H1 (cell line): Measurements from ENCODE around the gene PYGB. TPM values are rescaled to one million over a fixed set of nuclear protein-coding genes. Genes with fewer than 3 reads are reported as not detected.

Experiments used
- CTCF ChIA-PET: fragments of 300-600 bp; sonication (Branson Sonifier 250); formaldehyde crosslinking; loops from one replicate; lab custom pipeline; 2021; ENCODE audit not compliant: partially characterized antibody; lab: Charles Lee
- POLR2A ChIA-PET: fragments of 300-600 bp; sonication (Branson Sonifier 250); formaldehyde crosslinking; loops from one replicate; lab custom pipeline; 2021; ENCODE audit warnings: inconsistent platforms; ENCODE audit not compliant: partially characterized antibody; lab: Charles Lee
- DNase-seq, 2 experiments: peaks; one replicate each; pipeline versions ENCODE4 v3.0.0 to v3.0.0-alpha.2; 2010 to 2022; ENCODE audit warnings: low spot score in 2 of 2, low read depth in 1 of 2, mixed read lengths in 1 of 2
- FAIRE-seq: peaks from 2 replicates; lab custom pipeline; 2011; peaks lifted over from hg19 to GRCh38; lab: Jason Lieb, UNC
- H2AFZ ChIP-seq: 2 replicates; pipeline ENCODE4 v1.8.1; 2012; ENCODE audit warnings: low read length, inconsistent platforms
- H2AK5ac ChIP-seq: 2 replicates; pipeline ENCODE4 v1.6.1; 2013; ENCODE audit warnings: low read depth, low read length
- H2BK120ac ChIP-seq: replicated peaks from 2 replicates; pipeline ENCODE3; 2013; ENCODE audit warnings: low read depth, low read length, inconsistent platforms
- H2BK12ac ChIP-seq: 2 replicates; pipeline ENCODE4 v1.6.1; 2013; ENCODE audit warnings: low read depth, low read length
- H2BK15ac ChIP-seq: 2 replicates; pipeline ENCODE4 v1.6.1; 2013; ENCODE audit warnings: low read length
- H2BK20ac ChIP-seq: 2 replicates; pipeline ENCODE4 v1.6.1; 2013; ENCODE audit warnings: low read length
- H2BK5ac ChIP-seq: 2 replicates; pipeline ENCODE4 v1.6.1; 2013; ENCODE audit warnings: low read depth, low read length
- H3K14ac ChIP-seq: 2 replicates; pipeline ENCODE4 v1.6.1; 2013; ENCODE audit warnings: inconsistent platforms; ENCODE audit not compliant: insufficient read length
- H3K18ac ChIP-seq: 2 replicates; pipeline ENCODE4 v1.6.1; 2013; ENCODE audit warnings: low read length; ENCODE audit errors: extremely low read depth
- H3K23ac ChIP-seq: 2 replicates; pipeline ENCODE4 v1.6.1; 2013; ENCODE audit warnings: inconsistent platforms; ENCODE audit not compliant: insufficient read length
- H3K23me2 ChIP-seq: 2 replicates; pipeline ENCODE4 v1.6.1; 2013; ENCODE audit warnings: low read depth, low read length
- H3K27ac ChIP-seq: 2 replicates; pipeline ENCODE4 v1.6.1; 2011; ENCODE audit warnings: low read depth, low read length, inconsistent platforms
- H3K27me3 ChIP-seq, 4 experiments: replicated peaks in 1 of 4; 1 replicate in 1 of 4; 2 replicates in 3 of 4; pipeline versions ENCODE4 v1.6.1 to v1.8.1; 2011 to 2013; ENCODE audit warnings: low read length in 3 of 4, mild to moderate bottlenecking in 3 of 4, inconsistent platforms in 2 of 4, mixed read lengths in 2 of 4, moderate library complexity in 1 of 4; ENCODE audit not compliant: control insufficient read depth in 3 of 4, insufficient read depth in 3 of 4; ENCODE audit errors: extremely low read depth in 1 of 4
- H3K36me3 ChIP-seq, 4 experiments: 2 replicates each; pipeline versions ENCODE4 v1.6.1 to v1.8.1; 2011 to 2013; ENCODE audit warnings: mild to moderate bottlenecking in 4 of 4, low read length in 3 of 4, moderate library complexity in 2 of 4, control low read depth in 1 of 4, inconsistent platforms in 1 of 4; ENCODE audit not compliant: insufficient read depth in 4 of 4, control insufficient read depth in 2 of 4
- H3K4ac ChIP-seq: replicated peaks from 2 replicates; pipeline ENCODE3; 2013; ENCODE audit warnings: low read length, low read depth, mixed read lengths, inconsistent platforms; ENCODE audit not compliant: insufficient read length
- H3K4me1 ChIP-seq, 4 experiments: replicated peaks in 1 of 4; 1 replicate in 1 of 4; 2 replicates in 3 of 4; pipeline versions ENCODE4 v1.6.1 to v1.8.1; 2011 to 2013; ENCODE audit warnings: low read length in 3 of 4, inconsistent platforms in 2 of 4, mixed read lengths in 1 of 4; ENCODE audit not compliant: insufficient read depth in 4 of 4, control insufficient read depth in 3 of 4
- H3K4me2 ChIP-seq, 2 experiments: 2 replicates each; pipeline versions ENCODE4 v1.6.1 to v1.8.1; 2011 to 2013; ENCODE audit warnings: low read depth in 2 of 2, low read length in 2 of 2, control low read depth in 1 of 2, inconsistent platforms in 1 of 2, mild to moderate bottlenecking in 1 of 2; ENCODE audit not compliant: insufficient read depth in 1 of 2
- H3K4me3 ChIP-seq, 4 experiments: fragments of 200-600, 300-600 bp in 1 of 4; sonication (generic), shearing (Covaris generic), sonication (Bioruptor Twin) in 1 of 4; 2 replicates each; pipeline versions ENCODE4 v1.5.1 to v1.8.1; 2011 to 2016; ENCODE audit warnings: low read length in 4 of 4, low read depth in 3 of 4, control low read depth in 2 of 4, inconsistent platforms in 2 of 4, mild to moderate bottlenecking in 2 of 4, mixed read lengths in 1 of 4, moderate library complexity in 1 of 4; ENCODE audit not compliant: insufficient read depth in 2 of 4; ENCODE audit errors: extremely low read depth in 1 of 4
- H3K56ac ChIP-seq: replicated peaks from 2 replicates; pipeline ENCODE3; 2013; ENCODE audit warnings: low read depth, mild to moderate bottlenecking, mixed read lengths, low read length, inconsistent platforms; ENCODE audit not compliant: insufficient read length
- H3K79me1 ChIP-seq: 2 replicates; pipeline ENCODE4 v1.6.1; 2013; ENCODE audit warnings: low read depth, low read length, control low read depth
- H3K79me2 ChIP-seq, 2 experiments: 2 replicates each; pipeline versions ENCODE4 v1.6.1 to v1.8.1; 2012 to 2013; ENCODE audit warnings: low read length in 2 of 2, mild to moderate bottlenecking in 2 of 2, inconsistent platforms in 1 of 2; ENCODE audit not compliant: insufficient read depth in 2 of 2, control insufficient read depth in 1 of 2
- H3K9ac ChIP-seq, 4 experiments: replicated peaks in 1 of 4; 1 replicate in 1 of 4; 2 replicates in 3 of 4; pipeline versions ENCODE4 v1.6.1 to v1.8.1; 2011 to 2013; ENCODE audit warnings: low read depth in 3 of 4, low read length in 3 of 4, control low read depth in 2 of 4, mild to moderate bottlenecking in 2 of 4, moderate library complexity in 2 of 4, inconsistent platforms in 1 of 4; ENCODE audit errors: extremely low read depth in 1 of 4
- H3K9me3 ChIP-seq, 2 experiments: 2 replicates each; pipeline versions ENCODE4 v1.6.1 to v1.8.1; 2012 to 2013; ENCODE audit warnings: mild to moderate bottlenecking in 2 of 2, moderate library complexity in 2 of 2, control low read depth in 1 of 2, inconsistent platforms in 1 of 2, low read depth in 1 of 2, low read length in 1 of 2, mixed read lengths in 1 of 2; ENCODE audit not compliant: insufficient read depth in 2 of 2
- H4K20me1 ChIP-seq, 2 experiments: replicated peaks in 1 of 2; 2 replicates each; pipeline versions ENCODE3 to v1.8.1; 2011 to 2013; ENCODE audit warnings: inconsistent platforms in 2 of 2, low read length in 2 of 2, mild to moderate bottlenecking in 1 of 2; ENCODE audit not compliant: insufficient read depth in 2 of 2, control insufficient read depth in 1 of 2
- H4K5ac ChIP-seq: 2 replicates; pipeline ENCODE4 v1.6.1; 2013; ENCODE audit warnings: low read length, low read depth, mixed read lengths, inconsistent platforms; ENCODE audit not compliant: insufficient read length
- H4K8ac ChIP-seq: 2 replicates; pipeline ENCODE4 v1.8.0; 2013; ENCODE audit warnings: mild to moderate bottlenecking, moderate library complexity, low read length, inconsistent platforms; ENCODE audit not compliant: insufficient read depth; ENCODE audit errors: extremely low read depth
- H4K91ac ChIP-seq: replicated peaks from 2 replicates; pipeline ENCODE3; 2013; ENCODE audit warnings: low read length, mixed read lengths, inconsistent platforms; ENCODE audit not compliant: insufficient read length
- ASH2L ChIP-seq: fragments of 200-600, 300-600 bp; sonication (generic); IDR thresholded peaks from one replicate; pipeline ENCODE4 v1.7.1; 2017; ENCODE audit warnings: low read length
- CEBPB ChIP-seq: IDR thresholded peaks from 2 replicates; pipeline ENCODE4 v1.6.1; 2012; ENCODE audit warnings: low read depth, low read length
- CTBP2 ChIP-seq: IDR thresholded peaks from 2 replicates; pipeline ENCODE4 v1.7.0; 2011; ENCODE audit warnings: borderline replicate concordance, mild to moderate bottlenecking, moderate library complexity, mixed read lengths, low read length; ENCODE audit not compliant: insufficient read depth, insufficient read length
- HDAC2 ChIP-seq, 2 experiments: fragments of 300-600 bp in 1 of 2; sonication (generic) in 1 of 2; IDR thresholded peaks; 2 replicates each; pipeline ENCODE4 v1.6.1; 2011 to 2012; ENCODE audit warnings: low read depth in 2 of 2, low read length in 2 of 2, mild to moderate bottlenecking in 2 of 2, moderate library complexity in 2 of 2, borderline replicate concordance in 1 of 2, inconsistent platforms in 1 of 2
- KDM4A ChIP-seq: IDR thresholded peaks from one replicate; pipeline ENCODE4 v1.7.1; 2012; ENCODE audit warnings: low read depth, mild to moderate bottlenecking, moderate library complexity, low read length, inconsistent platforms; ENCODE audit not compliant: severe bottlenecking
- MAX ChIP-seq: IDR thresholded peaks from 2 replicates; pipeline ENCODE4 v1.6.1; 2012; ENCODE audit warnings: inconsistent platforms
- NRF1 ChIP-seq: IDR thresholded peaks from 2 replicates; pipeline ENCODE4 v1.6.1; 2011; ENCODE audit warnings: mild to moderate bottlenecking, low read depth, low read length, improper control_type of control experiment
- POU5F1 ChIP-seq: IDR thresholded peaks from 2 replicates; pipeline ENCODE4 v1.6.1; 2011; ENCODE audit warnings: low read depth, mild to moderate bottlenecking, low read length, moderate library complexity
- SIRT6 ChIP-seq: IDR thresholded peaks from one replicate; pipeline ENCODE4 v1.7.1; 2012; ENCODE audit warnings: low read length, inconsistent platforms
- TCF12 ChIP-seq: IDR thresholded peaks from 2 replicates; pipeline ENCODE4 v1.6.1; 2011; ENCODE audit warnings: low read depth, mild to moderate bottlenecking, low read length
- ZNF274 ChIP-seq: IDR thresholded peaks from 2 replicates; pipeline ENCODE4 v1.7.0; 2012; ENCODE audit warnings: low read length, borderline replicate concordance; ENCODE audit errors: extremely low read depth
- WGBS, 2 experiments: shearing (Covaris generic) in 1 of 2; methylation state at CpG; one replicate each; pipeline versions ENCODE4 v1.1.6 to v1.1.7; 2013 to 2015; ENCODE audit warnings: low lambda C conversion rate in 2 of 2, mixed read lengths in 2 of 2, inconsistent platforms in 1 of 2, low coverage in 1 of 2, missing lambda C conversion rate in 1 of 2; ENCODE audit not compliant: insufficient replicate concordance in 2 of 2, insufficient coverage in 1 of 2, insufficient read length in 1 of 2; ENCODE audit errors: extremely low coverage in 1 of 2, missing lambda C conversion rate in 1 of 2; 5-methylcytosine and 5-hydroxymethylcytosine counted together
- polyA plus RNA-seq, 7 experiments: library from polyadenylated mRNA; depleted of rRNA in 3 of 7; stranded (reverse) in 5 of 7; unstranded in 2 of 7; fragments of >200 nt in 5 of 7; fragments of 200-250 nt in 2 of 7; gene quantifications; 1 replicate in 5 of 7; 2 replicates in 1 of 7; 4 replicates in 1 of 7; pipeline versions ENCODE4 v1.2.1 to v1.2.3, GENCODE V29; 2011 to 2013; ENCODE audit warnings: missing spikeins in 2 of 7, mixed read lengths in 2 of 7
- total RNA-seq: library from RNA; stranded (reverse); fragmentation: NEBNext Ultra II Directional; extraction: Animal tissue kit (Norgen Biotek cat#: 25700); gene quantifications from 2 replicates; pipeline ENCODE4 v1.2.1, GENCODE V29; 2021

The PYGB gene
- total and polyA plus RNA-seq, 2 of the 8 experiments (the other 6 are each of a cell fraction or from before 2014, with no cell fraction given), result 26.6 to 56.0 TPM

GRCh38 chr20:25285856-25286798 lies 38.2 kb downstream of the PYGB start:
- no peak overlapping the region for H3K56ac ChIP-seq
- POLR2A ChIA-PET, result interaction anchor here (1.8 kb wide), 1 partner anchor 10 kb away, joined by 3 read pairs; no protein-coding TSS in a partner anchor
- no peak overlapping the region for H3K27ac ChIP-seq
- H2BK15ac ChIP-seq, result no peak overlapping the region
- no peak overlapping the region for H3K4me2 ChIP-seq
- no peaks in the 10 kb centered on the region for H3K79me2 ChIP-seq
- H3K9me3 ChIP-seq, result no peaks in the 10 kb centered on the region
- H2BK12ac ChIP-seq, result no peak overlapping the region
- H4K5ac ChIP-seq, result no peak overlapping the region
- H3K18ac ChIP-seq, result no peak overlapping the region
- H3K14ac ChIP-seq, result no peak overlapping the region
- H2AK5ac ChIP-seq, result no peak overlapping the region
- DNase-seq (peak in 1 of 2 experiments; percentile 36), FAIRE-seq (no peak)
- no peak overlapping the region for H3K4me3 ChIP-seq
- no peaks in the 10 kb centered on the region for H3K23me2 ChIP-seq
- CTCF ChIA-PET, result interaction anchor here (1.4 to 2.0 kb wide), 2 partner anchors 13 to 113 kb away, joined by 5 read pairs; no protein-coding TSS in a partner anchor
- no peak overlapping the region; the same call in 1 of the 2 replicates for H2BK5ac ChIP-seq
- no peak overlapping the region for H4K91ac ChIP-seq
- H4K8ac ChIP-seq, result peak overlapping the region; percentile 35; the same call in 1 of the 2 replicates
- H2BK120ac ChIP-seq, result no peak overlapping the region
- no peak overlapping the region for H3K9ac ChIP-seq
- peaks cover 4 to 23% (median 20%) of the 10 kb centered on the region in 4 experiments; a peak in 6 of 8 replicates for H3K36me3 ChIP-seq
- H3K4me1 ChIP-seq, result no peaks in the 10 kb centered on the region
- WGBS, 2 experiments, result 89% methylated on average over 24 of the region's 24 CpGs; no CpG with 5 or more reads in 1 of the 2 experiments
- H2AFZ ChIP-seq, result no peak overlapping the region
- H3K4ac ChIP-seq, result no peak overlapping the region
- H3K79me1 ChIP-seq, result no peaks in the 10 kb centered on the region; the same call in 1 of the 2 replicates
- H3K27me3 ChIP-seq, result no peaks in the 10 kb centered on the region
- H4K20me1 ChIP-seq, result peaks cover 0 to 12% of the 10 kb centered on the region in 2 experiments
- H2BK20ac ChIP-seq, result no peak overlapping the region
- H3K23ac ChIP-seq, result no peak overlapping the region
- TF ChIP-seq NRF1 (no peak), POU5F1 (no peak), SIRT6 (no peak), CTBP2 (no peak), ASH2L (no peak), ZNF274 (no peak), HDAC2 (IDR thresholded peaks at IDR 0.05; ENCODE audit: borderline replicate concordance in 1 of 2, low read depth in 2 of 2, low read length in 2 of 2) (no peak), CEBPB (no peak), TCF12 (no peak), MAX (no peak), KDM4A (no peak)
